ENCODE results near the gene RPS26.

DNA sequence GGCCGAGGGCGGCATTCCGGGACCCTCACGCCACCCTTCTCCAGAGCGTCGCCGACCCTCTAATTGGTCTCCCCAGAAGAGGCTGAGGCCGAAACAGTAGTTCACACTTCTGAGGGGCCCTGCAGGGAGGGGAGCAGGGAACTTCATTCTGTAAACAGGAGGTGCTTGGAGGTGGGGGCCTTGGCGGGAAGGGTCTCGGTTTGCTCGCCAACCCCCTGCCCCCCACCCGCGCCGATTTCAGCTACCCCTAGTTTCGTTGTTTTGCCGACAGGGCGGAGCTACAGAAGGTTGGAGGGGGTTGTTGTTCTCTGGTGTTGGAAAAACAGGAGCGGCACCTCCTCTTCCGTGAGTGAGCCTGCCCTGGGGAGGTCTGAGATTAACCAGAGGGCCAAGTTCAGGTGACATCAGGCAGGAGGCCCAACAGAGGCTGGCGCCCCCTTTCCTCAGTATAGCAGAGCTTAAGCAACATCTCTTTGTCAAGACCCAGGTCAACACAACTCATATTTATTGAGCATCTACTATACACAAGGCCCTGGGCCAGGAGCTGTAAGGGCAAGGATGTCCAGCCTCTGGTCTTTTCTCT lies 38.9 kb downstream of the RPS26 start:
- TF ChIP-seq, protein P1, sequence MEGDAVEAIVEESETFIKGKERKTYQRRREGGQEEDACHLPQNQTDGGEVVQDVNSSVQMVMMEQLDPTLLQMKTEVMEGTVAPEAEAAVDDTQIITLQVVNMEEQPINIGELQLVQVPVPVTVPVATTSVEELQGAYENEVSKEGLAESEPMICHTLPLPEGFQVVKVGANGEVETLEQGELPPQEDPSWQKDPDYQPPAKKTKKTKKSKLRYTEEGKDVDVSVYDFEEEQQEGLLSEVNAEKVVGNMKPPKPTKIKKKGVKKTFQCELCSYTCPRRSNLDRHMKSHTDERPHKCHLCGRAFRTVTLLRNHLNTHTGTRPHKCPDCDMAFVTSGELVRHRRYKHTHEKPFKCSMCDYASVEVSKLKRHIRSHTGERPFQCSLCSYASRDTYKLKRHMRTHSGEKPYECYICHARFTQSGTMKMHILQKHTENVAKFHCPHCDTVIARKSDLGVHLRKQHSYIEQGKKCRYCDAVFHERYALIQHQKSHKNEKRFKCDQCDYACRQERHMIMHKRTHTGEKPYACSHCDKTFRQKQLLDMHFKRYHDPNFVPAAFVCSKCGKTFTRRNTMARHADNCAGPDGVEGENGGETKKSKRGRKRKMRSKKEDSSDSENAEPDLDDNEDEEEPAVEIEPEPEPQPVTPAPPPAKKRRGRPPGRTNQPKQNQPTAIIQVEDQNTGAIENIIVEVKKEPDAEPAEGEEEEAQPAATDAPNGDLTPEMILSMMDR (IDR thresholded peaks at IDR 0.05) = peak in 1 of 6 experiments; percentile 17
- peak; percentile 90 to 95 for TF ChIP-seq POLR2A (IDR thresholded peaks at IDR 0.05)

All from Peyer's patch (tissue), 4 donors.